IMR-90 (cell line): ENCODE results near the gene MCRIP2. TPM values are rescaled to one million over a fixed set of nuclear protein-coding genes. Genes with fewer than 3 reads are reported as not detected.

ENCODE experiments used
- ATAC-seq: fragments of 200-7000 bp; cut with Tn5 transposase; 2 replicates; pipeline ENCODE4 v1.9.1; 2020; ENCODE audit warnings: low read depth, mild to moderate bottlenecking, moderate library complexity
- BruUV-seq: library from RNA; stranded (reverse); fragments of 400-500 nt; replicated peaks from 2 replicates; lab custom pipeline; 2021; lab: Mats Ljungman, UMichigan
- CTCF ChIA-PET: fragments of 300-600 bp; formaldehyde crosslinking; extraction: SDS; loops from one replicate; lab custom pipeline; 2021; ENCODE audit warnings: antibody characterized with exemption; lab: Yijun Ruan, JAX
- POLR2A ChIA-PET: fragments of 300-600 bp; sonication (Branson Sonifier 250); formaldehyde crosslinking; loops from one replicate; lab custom pipeline; 2022; ENCODE audit warnings: antibody characterized with exemption; ENCODE audit not compliant: unreplicated experiment; lab: Charles Lee
- DNase-seq: peaks from one replicate; pipeline ENCODE4 v3.0.0; 2013
- H2AFZ ChIP-seq: replicated peaks from 2 replicates; pipeline ENCODE3; 2013; ENCODE audit warnings: low read length, mild to moderate bottlenecking; ENCODE audit not compliant: poor library complexity
- H2AK5ac ChIP-seq: 2 replicates; pipeline ENCODE4 v1.6.1; 2013; ENCODE audit warnings: low read depth, low read length, inconsistent platforms
- H2AK9ac ChIP-seq: replicated peaks from 2 replicates; pipeline ENCODE3; 2013; ENCODE audit warnings: mild to moderate bottlenecking, low read depth, low read length, moderate library complexity; ENCODE audit not compliant: poor library complexity
- H2BK120ac ChIP-seq: 2 replicates; pipeline ENCODE4 v1.6.1; 2013; ENCODE audit warnings: low read depth, low read length, inconsistent platforms
- H2BK15ac ChIP-seq: 3 replicates; pipeline ENCODE4 v1.6.1; 2013; ENCODE audit warnings: low read depth, low read length, inconsistent platforms
- H2BK20ac ChIP-seq: 2 replicates; pipeline ENCODE4 v1.6.1; 2013; ENCODE audit warnings: low read depth, mild to moderate bottlenecking, inconsistent platforms, low read length, moderate library complexity
- H2BK5ac ChIP-seq: 2 replicates; pipeline ENCODE4 v1.6.1; 2013; ENCODE audit warnings: mild to moderate bottlenecking, low read depth, low read length, inconsistent platforms; ENCODE audit not compliant: poor library complexity, severe bottlenecking
- H3K14ac ChIP-seq: replicated peaks from 2 replicates; pipeline ENCODE4 v1.6.1; 2013; ENCODE audit warnings: low read depth, low read length, inconsistent platforms
- H3K18ac ChIP-seq: 2 replicates; pipeline ENCODE4 v1.6.1; 2013; ENCODE audit warnings: low read depth, low read length, control low read depth
- H3K23ac ChIP-seq: 2 replicates; pipeline ENCODE4 v1.6.1; 2013; ENCODE audit warnings: low read depth, low read length, inconsistent platforms
- H3K27ac ChIP-seq: 2 replicates; pipeline ENCODE4 v1.5.1; 2013; ENCODE audit warnings: mild to moderate bottlenecking, control low read depth, low read length; ENCODE audit not compliant: insufficient read depth
- H3K27me3 ChIP-seq: 2 replicates; pipeline ENCODE4 v1.6.1; 2013; ENCODE audit warnings: low read length; ENCODE audit not compliant: control insufficient read depth, insufficient read depth
- H3K36me3 ChIP-seq: 2 replicates; pipeline ENCODE4 v1.6.1; 2013; ENCODE audit warnings: low read length, mixed read lengths; ENCODE audit not compliant: control insufficient read depth, insufficient read depth
- H3K4ac ChIP-seq: 2 replicates; pipeline ENCODE4 v1.6.1; 2013; ENCODE audit warnings: low read depth, low read length, inconsistent platforms
- H3K4me1 ChIP-seq: 2 replicates; pipeline ENCODE4 v1.6.1; 2013; ENCODE audit warnings: low read length, mixed read lengths; ENCODE audit not compliant: control insufficient read depth, insufficient read depth
- H3K4me2 ChIP-seq: 2 replicates; pipeline ENCODE4 v1.6.1; 2013; ENCODE audit warnings: low read depth, mild to moderate bottlenecking, control low read depth, low read length, moderate library complexity
- H3K4me3 ChIP-seq: 2 replicates; pipeline ENCODE4 v1.5.1; 2013; ENCODE audit warnings: low read depth, mild to moderate bottlenecking, control low read depth, low read length, moderate library complexity; ENCODE audit not compliant: insufficient read depth
- H3K56ac ChIP-seq: 2 replicates; pipeline ENCODE4 v1.6.1; 2013; ENCODE audit warnings: low read length, inconsistent platforms; ENCODE audit not compliant: insufficient read depth; ENCODE audit errors: extremely low read depth
- H3K79me1 ChIP-seq, 2 experiments: 2 replicates each; pipeline ENCODE4 v1.6.1; 2013; ENCODE audit warnings: low read length in 2 of 2, inconsistent platforms in 1 of 2, low read depth in 1 of 2
- H3K9ac ChIP-seq: 2 replicates; pipeline ENCODE4 v1.6.1; 2013; ENCODE audit warnings: low read depth, low read length, control low read depth
- H3K9me1 ChIP-seq: 2 replicates; pipeline ENCODE4 v1.6.1; 2013; ENCODE audit warnings: low read length, inconsistent platforms; ENCODE audit not compliant: insufficient read depth
- H3K9me3 ChIP-seq: 2 replicates; pipeline ENCODE4 v1.6.1; 2013; ENCODE audit warnings: low read length; ENCODE audit not compliant: control insufficient read depth, insufficient read depth
- H4K20me1 ChIP-seq: 2 replicates; pipeline ENCODE4 v1.6.1; 2013; ENCODE audit warnings: low read length, inconsistent platforms; ENCODE audit not compliant: insufficient read depth
- H4K5ac ChIP-seq: 2 replicates; pipeline ENCODE4 v1.6.1; 2013; ENCODE audit warnings: mild to moderate bottlenecking, low read depth, low read length, control low read depth
- H4K8ac ChIP-seq, 2 experiments: 2 replicates each; pipeline ENCODE4 v1.6.1; 2013; ENCODE audit warnings: low read depth in 2 of 2, low read length in 2 of 2, control low read depth in 1 of 2, inconsistent platforms in 1 of 2
- H4K91ac ChIP-seq: 2 replicates; pipeline ENCODE4 v1.6.1; 2013; ENCODE audit warnings: low read depth, low read length, inconsistent platforms; ENCODE audit not compliant: insufficient read depth
- BHLHE40 ChIP-seq: fragments of 150-350 bp; IDR thresholded peaks from 2 replicates; pipeline ENCODE4 v1.6.1; 2016; ENCODE audit warnings: mild to moderate bottlenecking, low read depth, low read length
- CEBPB ChIP-seq: IDR thresholded peaks from 2 replicates; pipeline ENCODE4 v1.6.1; 2012; ENCODE audit warnings: low read depth, low read length, improper control_type of control experiment
- CHD1 ChIP-seq: IDR thresholded peaks from 2 replicates; pipeline ENCODE4 v1.6.1; 2012; ENCODE audit warnings: low read depth, low read length, improper control_type of control experiment
- CTCF ChIP-seq: conservative IDR thresholded peaks from 2 replicates; pipeline ENCODE4 v1.5.1; 2012; ENCODE audit warnings: mild to moderate bottlenecking, low read depth, low read length, improper control_type of control experiment
- ELK1 ChIP-seq: fragments of 150-350 bp; IDR thresholded peaks from 2 replicates; pipeline ENCODE4 v1.6.1; 2016; ENCODE audit warnings: low read depth, mild to moderate bottlenecking, low read length, moderate library complexity, borderline replicate concordance
- FOS ChIP-seq: fragments of 150-350 bp; IDR thresholded peaks from 2 replicates; pipeline ENCODE4 v1.6.1; 2016; ENCODE audit warnings: low read depth, low read length
- MAFK ChIP-seq: IDR thresholded peaks from 2 replicates; pipeline ENCODE4 v1.6.1; 2012; ENCODE audit warnings: low read depth, low read length, improper control_type of control experiment
- MAZ ChIP-seq: IDR thresholded peaks from 2 replicates; pipeline ENCODE4 v1.6.1; 2012; ENCODE audit warnings: low read depth, mild to moderate bottlenecking, low read length, improper control_type of control experiment, moderate library complexity, borderline replicate concordance
- MXI1 ChIP-seq: IDR thresholded peaks from 2 replicates; pipeline ENCODE4 v1.6.1; 2012; ENCODE audit warnings: low read depth, mild to moderate bottlenecking, low read length, moderate library complexity, borderline replicate concordance
- NFE2L2 ChIP-seq: fragments of 150-350 bp; IDR thresholded peaks from 2 replicates; pipeline ENCODE4 v1.6.1; 2016; ENCODE audit warnings: low read depth, mild to moderate bottlenecking, low read length
- POLR2A ChIP-seq: IDR thresholded peaks from 2 replicates; pipeline ENCODE4 v1.6.1; 2012; ENCODE audit warnings: mild to moderate bottlenecking, low read depth, low read length
- RAD21 ChIP-seq: IDR thresholded peaks from 2 replicates; pipeline ENCODE4 v1.6.1; 2012; ENCODE audit warnings: low read length, improper control_type of control experiment
- RCOR1 ChIP-seq: IDR thresholded peaks from 2 replicates; pipeline ENCODE4 v1.6.1; 2012; ENCODE audit warnings: mild to moderate bottlenecking, low read length, improper control_type of control experiment; ENCODE audit not compliant: insufficient replicate concordance
- RFX5 ChIP-seq: IDR thresholded peaks from 2 replicates; pipeline ENCODE4 v1.8.0; 2012; ENCODE audit warnings: low read depth, mild to moderate bottlenecking, low read length, moderate library complexity
- SMC3 ChIP-seq: fragments of 150-350 bp; IDR thresholded peaks from 2 replicates; pipeline ENCODE4 v1.6.1; 2016; ENCODE audit warnings: low read depth, mild to moderate bottlenecking, antibody characterized with exemption, low read length, moderate library complexity
- USF2 ChIP-seq: fragments of 150-350 bp; IDR thresholded peaks from 2 replicates; pipeline ENCODE4 v1.6.1; 2017; ENCODE audit warnings: mild to moderate bottlenecking, antibody characterized with exemption, low read length, low read depth
- WGBS, 2 experiments: methylation state at CpG; one replicate each; pipeline versions ENCODE4 v1.1.5 to v1.1.7; 2013; ENCODE audit warnings: missing lambda C conversion rate in 2 of 2; ENCODE audit not compliant: insufficient read length in 1 of 2; ENCODE audit errors: extremely low coverage in 2 of 2; 5-methylcytosine and 5-hydroxymethylcytosine counted together
- dilution Hi-C: fragments of 300-500 bp; cut with HindIII; formaldehyde crosslinking; loops from one replicate; pipeline ENCODE4 v1.14.3; 2018; ENCODE audit warnings: low sequenced_read_pairs; ENCODE audit not compliant: unreplicated experiment
- in situ Hi-C: fragments of 300-500 bp; cut with MboI; formaldehyde crosslinking; loops from 3 replicates; pipeline ENCODE4 v1.14.3; 2019; ENCODE audit warnings: low sequenced_read_pairs, inconsistent platforms, mixed read lengths
- intact Hi-C: fragments of 100-400 bp; cut with micrococcal nuclease; formaldehyde crosslinking; loops from 2 replicates; pipeline ENCODE4 v1.10.0; 2022
- polyA plus RNA-seq, 3 experiments: library from polyadenylated mRNA; depleted of rRNA; stranded (reverse); fragments of >200 nt; gene quantifications; 2 replicates each; pipeline ENCODE4 v1.2.3, GENCODE V29; 2012; ENCODE audit warnings: low replicate concordance in 1 of 3
- total RNA-seq: library from RNA; depleted of rRNA; stranded (reverse); fragments of >200 nt; gene quantifications from 2 replicates; pipeline ENCODE4 v1.2.3, GENCODE V29; 2012

MCRIP2 gene
- total and polyA plus RNA-seq, 2 of the 4 experiments (the other 2 are of a cell fraction): 6.3 to 19.6 TPM

GRCh38 chr16:666572-666971, 24.9 kb downstream of the MCRIP2 start:
- peaks cover 6% of the 10 kb centered on the region for H3K9me1 ChIP-seq

More at GRCh38 chr16:666572-666971, 24.9 kb downstream of the MCRIP2 start:
- H3K4me1 ChIP-seq: peaks cover 6% of the 10 kb centered on the region
- H3K4me3 ChIP-seq: no peak overlapping the region
- no peak overlapping the region for H2BK20ac ChIP-seq
- H3K27me3 ChIP-seq: no peaks in the 10 kb centered on the region
- TF ChIP-seq CHD1: no peak
- TF ChIP-seq RCOR1: no peak
- no peak for TF ChIP-seq MAZ
- TF ChIP-seq NFE2L2: no peak
- TF ChIP-seq RFX5: no peak
- no peak for TF ChIP-seq USF2
- no peak for TF ChIP-seq ELK1
- TF ChIP-seq BHLHE40: no peak
- TF ChIP-seq MXI1: no peak
- TF ChIP-seq FOS: no peak
- no peak for TF ChIP-seq RAD21
- TF ChIP-seq MAFK: no peak
- no peak for TF ChIP-seq CEBPB
- no peak for TF ChIP-seq SMC3
- no peak for TF ChIP-seq POLR2A
- no peak for TF ChIP-seq CTCF
- no peak overlapping the region for H2AK5ac ChIP-seq
- H2BK15ac ChIP-seq: no peak overlapping the region
- H3K18ac ChIP-seq: no peak overlapping the region
- no peak overlapping the region for H4K5ac ChIP-seq
- no peaks in the 10 kb centered on the region for H3K9me3 ChIP-seq
- POLR2A ChIA-PET: no interaction called here
- H3K56ac ChIP-seq: no peak overlapping the region
- no peak overlapping the region for H2BK5ac ChIP-seq
- no peak overlapping the region for H4K91ac ChIP-seq
- H3K9ac ChIP-seq: no peak overlapping the region
- in situ Hi-C loops (no loop called here), intact Hi-C loops (no loop called here), dilution Hi-C loops (no loop called here)
- no peak overlapping the region for H3K27ac ChIP-seq
- H3K79me1 ChIP-seq: peaks cover 0 to 23% of the 10 kb centered on the region in 2 experiments; a peak in 1 of 4 replicates
- peaks cover 23% of the 10 kb centered on the region for H3K36me3 ChIP-seq
- ATAC-seq (no peak), DNase-seq (no peak)
- H3K4me2 ChIP-seq: no peak overlapping the region
- no peak overlapping the region for H4K8ac ChIP-seq
- H2AFZ ChIP-seq: no peak overlapping the region
- H3K4ac ChIP-seq: no peak overlapping the region
- H3K23ac ChIP-seq: no peak overlapping the region
- CTCF ChIA-PET: no interaction called here
- H2AK9ac ChIP-seq: peak overlapping the region; percentile 28
- no TSS peak for BruUV-seq
- peaks cover 13% of the 10 kb centered on the region for H4K20me1 ChIP-seq
- no peak overlapping the region for H3K14ac ChIP-seq
- WGBS, 2 experiments: 98% methylated on average over 8 of the region's 13 CpGs; no CpG with 5 or more reads in 1 of the 2 experiments
- no peak overlapping the region for H2BK120ac ChIP-seq
